ENCODE measurements around the gene SAGE1. TPM values are rescaled to one million over a fixed set of nuclear protein-coding genes. Genes with fewer than 3 reads are reported as not detected.
"Not testable (repeated sequence)": the region's sequence is repeated elsewhere in the genome, so short reads cannot be mapped to it uniquely, and the experiment has no call there.

Gene SAGE1
- polyA plus RNA-seq, 3 donors = not detected

GRCh38 chrX:135914404-135914803, 20.9 kb downstream of the SAGE1 start:
- H3K27ac Mint-ChIP-seq = no peak overlapping the region

GRCh38 chrX:135920516-135920915, 27.0 kb downstream of the SAGE1 start:
- WGBS (ENCODE audit: insufficient coverage) = no CpG with 5 or more reads among the region's 1 CpG

More at GRCh38 chrX:135914404-135914803, 20.9 kb downstream of the SAGE1 start:
- no peaks in the 10 kb centered on the region for H3K36me3 Mint-ChIP-seq
- H3K27me3 Mint-ChIP-seq (ENCODE audit: low read depth in 3 of 3) = peaks cover 0 to 3% (median 0%) of the 10 kb centered on the region in 3 donors
- Histone ChIP-seq H3K9me3 (replicated peaks in 1 of 2; ENCODE audit: control insufficient read depth in 1 of 2, insufficient read depth in 1 of 2, low read length in 2 of 2) (no peaks in the 10 kb centered on the region), H2AFZ (ENCODE audit: insufficient read depth, low read depth, low read length, poor library complexity, severe bottlenecking) (no peak overlapping the region), H3K4me3 (replicated peaks in 1 of 3; ENCODE audit: low read depth in 2 of 3, low read length in 3 of 3) (no peak overlapping the region), H3K9ac (ENCODE audit: insufficient read depth, low read length, poor library complexity, severe bottlenecking) (no peak overlapping the region), H3K36me3 (replicated peaks in 1 of 2; ENCODE audit: control insufficient read depth in 1 of 2, insufficient read depth in 2 of 2, low read length in 2 of 2) (no peaks in the 10 kb centered on the region), H3K27me3 (ENCODE audit: control insufficient read depth in 2 of 2, insufficient read depth in 2 of 2, low read length in 2 of 2) (peaks cover 0 to 2% of the 10 kb centered on the region in 2 donors), H3K27ac (ENCODE audit: low read depth in 1 of 2, low read length in 2 of 2) (no peak overlapping the region), H4K20me1 (ENCODE audit: insufficient read depth, low read length) (no peaks in the 10 kb centered on the region), H3K4me2 (replicated peaks; ENCODE audit: extremely low read depth, low read length, poor library complexity, severe bottlenecking) (no peak overlapping the region), H3K79me2 (ENCODE audit: insufficient read depth, low read length) (no peaks in the 10 kb centered on the region), H3K4me1 (ENCODE audit: control insufficient read depth in 1 of 2, insufficient read depth in 2 of 2, low read length in 2 of 2) (no peaks in the 10 kb centered on the region)
- H3K9me3 Mint-ChIP-seq = peaks cover 0 to 1% (median 0%) of the 10 kb centered on the region in 7 donors
- no peak overlapping the region for H3K4me3 Mint-ChIP-seq
- no peaks in the 10 kb centered on the region for H3K4me1 Mint-ChIP-seq
- intact Hi-C loops (cut with micrococcal nuclease) = no loop called here
- no CpG with 5 or more reads among the region's 5 CpGs for WGBS (ENCODE audit: insufficient coverage)
- no peak for DNase-seq
- no peak for TF ChIP-seq CTCF (IDR thresholded peaks at IDR 0.05)

More at GRCh38 chrX:135920516-135920915, 27.0 kb downstream of the SAGE1 start:
- H3K4me3 ChIP-seq (replicated peaks in 1 of 3; ENCODE audit: low read depth in 2 of 3, low read length in 3 of 3); H3K27me3 ChIP-seq (ENCODE audit: control insufficient read depth in 2 of 2, insufficient read depth in 2 of 2, low read length in 2 of 2); H3K36me3 ChIP-seq (replicated peaks in 1 of 2; ENCODE audit: control insufficient read depth in 1 of 2, insufficient read depth in 2 of 2, low read length in 2 of 2); H3K4me1 Mint-ChIP-seq; H4K20me1 ChIP-seq (ENCODE audit: insufficient read depth, low read length); H3K27ac Mint-ChIP-seq; H3K27ac ChIP-seq (ENCODE audit: low read depth in 1 of 2, low read length in 2 of 2); H3K9me3 Mint-ChIP-seq; H3K9ac ChIP-seq (ENCODE audit: insufficient read depth, low read length, poor library complexity, severe bottlenecking); DNase-seq; H2AFZ ChIP-seq (ENCODE audit: insufficient read depth, low read depth, low read length, poor library complexity, severe bottlenecking); H3K9me3 ChIP-seq (replicated peaks in 1 of 2; ENCODE audit: control insufficient read depth in 1 of 2, insufficient read depth in 1 of 2, low read length in 2 of 2); H3K4me2 ChIP-seq (replicated peaks; ENCODE audit: extremely low read depth, low read length, poor library complexity, severe bottlenecking); H3K36me3 Mint-ChIP-seq; H3K4me1 ChIP-seq (ENCODE audit: control insufficient read depth in 1 of 2, insufficient read depth in 2 of 2, low read length in 2 of 2); H3K27me3 Mint-ChIP-seq (ENCODE audit: low read depth in 3 of 3); H3K4me3 Mint-ChIP-seq; H3K79me2 ChIP-seq (ENCODE audit: insufficient read depth, low read length); intact Hi-C loops (cut with micrococcal nuclease): not testable (repeated sequence)

All from CD14-positive monocyte (primary cell).